ENCODE measurements around the gene LRBA.
"Not testable (repeated sequence)": the region's sequence is repeated elsewhere in the genome, so short reads cannot be mapped to it uniquely, and the experiment has no call there.

The LRBA gene

GRCh38 chr4:150547154-150547838 is 467.8 kb downstream of the LRBA start:
- no peak for DNase-seq

- no peak for DNase-seq
Observed at GRCh38 chr4:150546286-150546685, 468.8 kb downstream of the LRBA start.

DNA sequence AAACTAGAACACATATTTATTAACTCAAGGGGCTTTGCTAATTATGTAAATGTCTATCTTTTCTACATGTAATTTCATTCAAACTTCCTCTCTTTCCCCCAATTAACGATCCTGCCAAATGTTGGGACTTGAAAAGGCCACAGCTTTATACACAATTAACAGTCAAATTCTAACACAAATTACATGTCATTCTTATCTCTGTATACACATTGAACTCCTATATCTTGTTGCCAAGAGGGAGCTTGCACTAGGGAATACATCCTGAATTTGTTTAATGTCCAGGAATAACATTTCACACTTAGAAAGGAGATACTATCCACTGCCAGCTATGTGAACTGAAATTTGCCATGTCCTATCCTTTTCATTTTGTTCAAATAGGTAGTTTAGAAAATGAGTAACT is 472.0 kb downstream of the LRBA start:
- DNase-seq: no peak

GRCh38 chr4:150541681-150542080 is 473.4 kb downstream of the LRBA start:
- DNase-seq: no peak

- DNase-seq: no peak
Observed at GRCh38 chr4:150540959-150541360, 474.1 kb downstream of the LRBA start.

DNA sequence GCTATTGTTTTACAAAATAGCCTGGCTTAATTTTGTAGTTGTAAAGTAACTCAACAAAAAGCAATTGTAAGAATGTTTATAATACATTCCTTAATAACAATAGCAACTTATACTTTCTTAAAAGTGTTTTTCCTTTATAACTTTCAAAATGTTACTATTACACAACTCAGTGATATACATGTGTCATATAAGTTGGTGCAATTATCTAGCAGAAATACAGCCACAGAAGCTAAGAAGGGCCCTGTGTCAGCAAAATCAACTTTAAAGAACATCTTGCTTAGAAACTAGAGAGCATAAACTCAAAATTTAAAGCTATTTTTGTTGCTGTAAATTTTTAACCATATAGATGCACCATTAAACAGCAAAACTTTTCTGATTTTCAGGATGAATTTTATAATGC is 474.5 kb downstream of the LRBA start:
- DNase-seq: no peak

GRCh38 chr4:150537911-150538310 is 477.2 kb downstream of the LRBA start:
- DNase-seq: not testable (repeated sequence)

DNA sequence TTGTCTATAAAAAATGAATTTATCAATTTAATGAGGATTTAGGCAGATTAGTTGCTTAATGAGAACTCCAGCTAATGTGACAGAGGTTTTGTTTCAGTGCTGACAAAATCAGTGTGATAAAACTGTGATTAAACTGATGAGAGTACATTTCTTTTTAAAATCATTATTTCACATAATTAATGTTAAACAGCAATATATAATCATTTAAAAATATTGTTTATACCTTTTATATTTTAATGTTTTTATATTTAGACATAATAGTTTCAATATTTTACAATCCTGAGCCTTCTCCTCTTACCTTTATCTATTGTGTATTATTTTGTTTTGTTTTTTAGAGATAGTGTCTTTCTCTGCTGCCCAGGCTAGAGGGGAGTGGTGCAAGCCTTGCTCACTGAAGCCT is 480.3 kb downstream of the LRBA start:
- DNase-seq: no peak

DNA sequence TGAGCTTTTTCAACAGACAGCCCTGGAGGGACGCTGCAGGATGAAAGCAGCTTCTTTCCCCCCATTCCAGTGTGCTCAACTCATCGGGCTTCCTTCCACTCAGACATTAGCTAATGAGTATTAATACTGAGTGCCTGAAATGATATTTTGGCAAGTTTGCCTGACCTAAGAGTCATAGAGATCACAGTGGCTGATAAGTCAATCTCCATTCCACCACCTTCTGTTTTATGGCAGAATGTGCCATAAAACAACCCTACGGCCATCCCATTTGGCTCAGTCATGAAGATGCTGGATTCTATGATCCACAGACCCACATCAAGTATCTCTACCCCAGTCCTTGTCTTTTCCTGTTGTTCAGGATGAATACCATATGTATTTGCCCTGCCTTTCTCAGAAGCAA is 481.4 kb downstream of the LRBA start:
- no peak for DNase-seq

- DNase-seq: no peak
Observed at GRCh38 chr4:150525321-150525868, 489.7 kb downstream of the LRBA start.

- no peak for DNase-seq
Observed at GRCh38 chr4:150518559-150518958, 496.5 kb downstream of the LRBA start.

DNA sequence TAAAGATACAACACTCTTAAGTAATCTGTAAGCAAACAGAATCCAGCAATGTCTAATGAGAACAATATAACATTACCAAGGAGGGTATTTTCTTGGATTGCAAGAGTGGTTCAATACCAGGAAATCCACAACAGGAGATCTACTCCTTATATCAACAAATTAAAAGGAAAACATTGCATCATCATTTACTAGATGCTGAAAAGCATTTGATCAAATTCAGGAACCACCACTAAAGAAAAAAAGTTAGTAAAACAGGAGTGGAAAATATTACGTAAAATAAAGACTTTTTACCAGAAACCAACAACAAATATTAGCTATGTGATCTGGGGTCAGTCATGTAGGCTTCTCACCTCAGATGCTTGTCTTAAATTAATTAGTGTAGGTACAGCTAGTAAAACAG is 499.9 kb downstream of the LRBA start:
- DNase-seq: no peak

- no peak for DNase-seq
Observed at GRCh38 chr4:150514709-150515108, 500.4 kb downstream of the LRBA start.

- DNase-seq: no peak
Observed at GRCh38 chr4:150510176-150510865, 504.8 kb downstream of the LRBA start.

- DNase-seq: not testable (repeated sequence)
Observed at GRCh38 chr4:150507656-150508055, 507.4 kb downstream of the LRBA start.

- no peak for DNase-seq
Observed at GRCh38 chr4:150501983-150502382, 513.1 kb downstream of the LRBA start.

- DNase-seq: no peak
Observed at GRCh38 chr4:150501009-150501727, 513.9 kb downstream of the LRBA start.

DNA sequence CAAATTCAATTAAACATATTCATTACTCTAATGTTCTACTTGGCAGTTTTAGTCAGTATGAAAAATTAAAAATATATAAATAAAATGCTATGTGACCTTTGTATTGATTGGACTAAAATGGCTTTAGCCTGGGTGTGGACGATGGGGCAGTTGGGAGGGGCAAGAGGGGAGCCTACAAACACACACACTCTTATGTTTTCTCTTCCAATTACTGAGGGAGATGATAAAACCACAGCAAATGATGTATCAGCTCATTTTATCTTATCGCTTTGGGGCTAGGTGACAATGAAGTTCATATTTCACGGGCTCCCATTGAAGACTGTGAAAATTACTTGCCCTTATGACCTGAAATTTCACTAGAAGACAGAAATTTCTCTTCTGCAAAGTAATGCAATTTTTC is 517.5 kb downstream of the LRBA start:
- DNase-seq: no peak

DNA sequence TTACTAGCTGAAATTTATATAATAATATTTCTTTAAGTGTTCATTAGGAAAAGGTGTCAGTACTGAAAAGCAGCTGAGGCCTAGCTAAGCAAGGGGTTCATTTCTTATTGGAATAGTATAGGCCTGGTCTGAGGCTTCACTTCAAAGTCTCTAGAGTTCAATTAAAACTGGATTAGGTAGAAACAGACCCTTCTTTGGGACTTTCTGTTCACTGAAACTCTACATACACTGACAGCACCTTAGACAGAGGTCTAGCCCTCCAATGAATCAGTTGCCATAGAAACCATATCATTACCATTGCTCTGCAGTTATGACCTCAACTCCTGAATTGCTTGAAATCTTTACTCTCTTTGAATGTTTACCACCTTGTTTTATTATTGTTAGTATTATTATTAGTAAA is 519.5 kb downstream of the LRBA start:
- DNase-seq: no peak

- no peak for DNase-seq
Observed at GRCh38 chr4:150493851-150494250, 521.2 kb downstream of the LRBA start.

- DNase-seq: no peak
Observed at GRCh38 chr4:150491132-150492049, 523.7 kb downstream of the LRBA start.

DNA sequence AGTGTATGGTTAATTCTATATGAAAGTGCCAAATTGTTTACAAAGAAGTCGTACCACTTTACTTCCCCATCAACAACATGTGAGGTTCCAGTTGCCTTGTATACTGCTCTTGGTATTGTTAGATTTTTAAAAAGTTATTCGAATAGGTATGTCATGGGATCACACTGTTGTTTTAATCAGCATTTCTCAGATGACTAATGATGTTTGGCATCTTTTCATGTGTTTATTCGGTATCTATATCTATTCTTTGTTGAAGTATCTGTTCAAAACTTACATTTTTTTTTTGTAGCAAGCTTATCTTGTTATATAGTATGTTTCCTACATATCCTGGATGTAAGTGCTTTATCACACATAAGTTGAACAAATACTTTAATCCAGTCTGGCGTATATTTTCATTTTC is 532.5 kb downstream of the LRBA start:
- DNase-seq: no peak

DNA sequence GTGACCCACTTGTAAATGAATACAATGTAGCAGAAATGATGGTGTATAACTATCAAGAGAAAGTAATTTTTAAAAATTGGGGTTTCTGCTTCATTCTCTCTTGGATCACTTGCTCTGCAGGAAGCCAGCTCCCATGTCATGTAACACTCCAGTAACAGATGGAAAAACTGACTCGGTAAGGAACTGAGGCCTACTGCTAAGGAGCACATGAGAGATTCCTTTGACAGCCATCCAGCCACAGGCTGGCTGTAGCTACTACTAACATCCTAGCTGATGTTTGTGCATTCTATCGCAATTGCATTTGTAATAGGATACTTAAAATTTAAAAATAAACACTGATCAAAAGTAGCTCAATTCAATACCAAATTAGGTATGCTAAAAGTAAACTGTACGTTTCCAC is 535.4 kb downstream of the LRBA start:
- DNase-seq: no peak

Measured in midbrain (tissue), 1 donor.